PC-9 (cell line): Measurements from ENCODE around the gene SGMS1.

Experiments used
- CTCF ChIP-seq: fragments of 200-600 bp; sonication (generic); conservative IDR thresholded peaks from 2 replicates; pipeline ENCODE4 v1.6.1; 2017; ENCODE audit warnings: mixed run types, antibody characterized with exemption, mild to moderate bottlenecking, moderate library complexity
- EZH2 ChIP-seq: fragments of 200-600 bp; sonication (generic); IDR thresholded peaks from 2 replicates; pipeline ENCODE4 v1.8.0; 2017; ENCODE audit warnings: antibody characterized with exemption, low read depth

GRCh38 chr10:50577681-50578350, 45.9 kb downstream of the SGMS1 start:
- TF ChIP-seq CTCF (no peak), EZH2 (no peak)
